ENCODE data around the gene AFTPH. TPM values are rescaled to one million over a fixed set of nuclear protein-coding genes. Genes with fewer than 3 reads are reported as not detected.

Gene AFTPH
- total and polyA plus RNA-seq, 3 donors from 2014 or later, result 38.7 to 56.1 (median 43.9) TPM

DNA sequence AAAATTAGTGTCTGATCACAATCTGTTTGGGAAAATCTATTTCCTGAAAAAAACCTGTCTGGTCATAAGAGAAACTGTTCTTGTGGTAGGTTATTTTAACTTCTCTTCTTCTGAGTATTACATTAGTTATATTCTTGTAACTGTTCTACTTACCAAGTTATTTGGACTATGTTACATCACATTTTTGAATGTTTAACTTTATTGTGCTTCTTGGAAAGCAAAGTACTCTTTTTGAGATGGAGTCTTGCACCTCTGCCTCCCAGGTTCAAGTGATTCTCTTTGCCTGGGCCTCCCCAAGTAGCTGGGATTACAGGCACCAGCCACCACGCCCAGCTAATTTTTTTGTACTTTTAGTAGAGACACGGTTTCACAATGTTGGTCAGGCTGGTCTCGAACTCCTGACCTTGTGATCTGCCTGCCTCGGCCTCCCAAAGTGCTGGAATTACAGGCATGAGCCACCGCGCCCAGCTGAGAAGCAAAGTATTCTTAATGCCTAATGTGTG lies 39.4 kb downstream of the AFTPH start:
- H3K27ac ChIP-seq, result no peak overlapping the region
- TF ChIP-seq, protein P1, sequence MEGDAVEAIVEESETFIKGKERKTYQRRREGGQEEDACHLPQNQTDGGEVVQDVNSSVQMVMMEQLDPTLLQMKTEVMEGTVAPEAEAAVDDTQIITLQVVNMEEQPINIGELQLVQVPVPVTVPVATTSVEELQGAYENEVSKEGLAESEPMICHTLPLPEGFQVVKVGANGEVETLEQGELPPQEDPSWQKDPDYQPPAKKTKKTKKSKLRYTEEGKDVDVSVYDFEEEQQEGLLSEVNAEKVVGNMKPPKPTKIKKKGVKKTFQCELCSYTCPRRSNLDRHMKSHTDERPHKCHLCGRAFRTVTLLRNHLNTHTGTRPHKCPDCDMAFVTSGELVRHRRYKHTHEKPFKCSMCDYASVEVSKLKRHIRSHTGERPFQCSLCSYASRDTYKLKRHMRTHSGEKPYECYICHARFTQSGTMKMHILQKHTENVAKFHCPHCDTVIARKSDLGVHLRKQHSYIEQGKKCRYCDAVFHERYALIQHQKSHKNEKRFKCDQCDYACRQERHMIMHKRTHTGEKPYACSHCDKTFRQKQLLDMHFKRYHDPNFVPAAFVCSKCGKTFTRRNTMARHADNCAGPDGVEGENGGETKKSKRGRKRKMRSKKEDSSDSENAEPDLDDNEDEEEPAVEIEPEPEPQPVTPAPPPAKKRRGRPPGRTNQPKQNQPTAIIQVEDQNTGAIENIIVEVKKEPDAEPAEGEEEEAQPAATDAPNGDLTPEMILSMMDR (IDR thresholded peaks at IDR 0.05), result no peak
- no peak for TF ChIP-seq POLR2A (IDR thresholded peaks at IDR 0.05)
- H3K9me3 ChIP-seq, result no peaks in the 10 kb centered on the region
- H3K4me3 ChIP-seq, result no peak overlapping the region
- H3K4me1 ChIP-seq, result no peaks in the 10 kb centered on the region
- H3K36me3 ChIP-seq (ENCODE audit: low read depth, missing control alignments), result no peaks in the 10 kb centered on the region
- H3K27me3 ChIP-seq, result no peaks in the 10 kb centered on the region
- intact Hi-C loops (cut with DNase I; ENCODE audit: low total_unique reads), result no loop called here
- WGBS, 2 donors, result 92 to 93% methylated on average over 6 of the region's 6 CpGs
- DNase-seq, result no peak

DNA sequence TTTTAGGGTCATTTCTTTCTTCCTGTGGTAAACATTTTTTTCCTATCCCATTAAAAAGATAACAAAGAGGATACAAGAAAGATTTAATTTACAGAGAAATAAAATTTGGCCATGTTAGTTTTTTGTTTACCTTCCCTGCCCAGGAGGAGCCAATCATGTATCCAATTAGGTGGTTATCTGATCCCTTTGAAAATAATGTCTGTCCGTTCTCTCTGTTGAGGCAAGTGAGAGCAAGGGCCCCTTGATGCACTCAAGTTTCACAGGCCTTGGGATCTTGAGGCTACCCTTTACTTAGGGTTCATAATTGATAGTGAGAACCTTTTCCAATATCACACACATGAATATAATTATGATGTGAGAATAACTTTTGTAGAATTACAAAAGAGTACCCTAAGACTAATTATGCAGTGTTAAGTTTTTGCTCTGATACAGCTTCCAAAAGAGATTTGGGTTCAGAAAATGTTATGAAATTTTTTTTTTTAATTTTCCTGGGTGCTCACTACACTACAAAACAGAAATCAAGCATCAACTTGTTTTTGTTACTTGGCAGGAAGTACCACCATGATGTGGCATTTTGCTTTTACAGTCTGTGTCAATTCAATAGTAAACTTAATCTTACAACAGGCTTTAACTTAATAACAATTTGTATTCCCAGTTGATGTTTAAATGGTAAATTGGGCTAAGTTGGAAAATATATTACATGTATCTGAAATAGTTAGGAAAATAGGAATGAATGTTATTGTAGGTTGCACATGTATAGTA lies 42.0 kb downstream of the AFTPH start:
- no peaks in the 10 kb centered on the region for H3K27me3 ChIP-seq
- no peak overlapping the region for H3K27ac ChIP-seq
- no peaks in the 10 kb centered on the region for H3K4me1 ChIP-seq
- no peak overlapping the region for H3K4me3 ChIP-seq
- intact Hi-C loops (cut with DNase I; ENCODE audit: low total_unique reads), result no loop called here
- no peaks in the 10 kb centered on the region for H3K9me3 ChIP-seq
- WGBS, 2 donors, result 59 to 61% methylated on average over 1 of the region's 1 CpG
- TF ChIP-seq POLR2A (IDR thresholded peaks at IDR 0.05), result no peak
- TF ChIP-seq, protein P1 (IDR thresholded peaks at IDR 0.05), result no peak
- DNase-seq, result no peak
- no peaks in the 10 kb centered on the region for H3K36me3 ChIP-seq (ENCODE audit: low read depth, missing control alignments)

DNA sequence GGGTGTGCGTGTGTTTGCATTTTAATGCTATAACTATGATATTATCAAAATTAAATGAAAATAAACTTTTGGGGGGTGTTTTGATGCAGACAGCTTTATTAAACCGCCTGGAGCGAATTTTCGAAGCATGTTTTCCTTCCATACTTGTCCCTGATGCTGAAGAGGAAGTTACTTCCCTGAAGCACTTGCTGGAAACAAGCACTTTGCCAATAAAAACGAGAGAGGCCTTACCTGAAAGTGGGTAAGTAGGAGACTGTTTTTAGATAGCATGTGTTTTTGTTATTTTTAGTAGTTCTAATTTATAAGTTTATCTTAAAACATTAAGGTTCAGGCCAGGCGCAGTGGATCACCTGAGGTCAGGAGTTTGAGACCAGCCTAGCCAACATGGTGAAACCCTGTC lies 43.3 kb downstream of the AFTPH start:
- H3K27me3 ChIP-seq, result no peaks in the 10 kb centered on the region
- 86 to 90% methylated on average over 6 of the region's 6 CpGs for WGBS, 2 donors
- no peak overlapping the region for H3K4me3 ChIP-seq
- H3K4me1 ChIP-seq, result no peaks in the 10 kb centered on the region
- no peak overlapping the region for H3K27ac ChIP-seq
- DNase-seq, result no peak
- TF ChIP-seq, protein P1 (IDR thresholded peaks at IDR 0.05), result no peak
- no peak for TF ChIP-seq POLR2A (IDR thresholded peaks at IDR 0.05)
- H3K9me3 ChIP-seq, result no peaks in the 10 kb centered on the region
- intact Hi-C loops (cut with DNase I; ENCODE audit: low total_unique reads), result no loop called here
- H3K36me3 ChIP-seq (ENCODE audit: low read depth, missing control alignments), result no peaks in the 10 kb centered on the region

DNA sequence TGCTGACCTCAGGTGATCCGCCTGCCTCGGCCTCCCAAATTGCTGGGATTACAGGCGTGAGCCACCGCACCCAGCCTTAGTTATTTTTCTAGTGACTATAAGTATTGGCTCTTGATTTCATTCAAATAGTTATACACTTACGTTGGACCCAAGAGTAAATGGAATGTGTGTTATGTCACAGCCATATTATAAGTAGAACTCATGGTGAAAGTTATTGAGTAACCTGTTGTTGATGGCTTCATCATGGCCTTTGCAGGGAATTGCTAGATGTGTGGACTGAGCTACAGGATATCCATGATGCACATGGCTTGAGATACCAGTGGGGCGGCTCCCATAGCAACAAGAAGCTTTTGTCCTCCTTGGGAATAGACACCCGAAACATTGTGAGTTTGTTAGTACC lies 44.7 kb downstream of the AFTPH start:
- H3K4me3 ChIP-seq, result no peak overlapping the region
- intact Hi-C loops (cut with DNase I; ENCODE audit: low total_unique reads), result no loop called here
- H3K27me3 ChIP-seq, result no peaks in the 10 kb centered on the region
- WGBS, 2 donors, result 94 to 97% methylated on average over 7 of the region's 7 CpGs
- no peaks in the 10 kb centered on the region for H3K9me3 ChIP-seq
- no peaks in the 10 kb centered on the region for H3K4me1 ChIP-seq
- no peaks in the 10 kb centered on the region for H3K36me3 ChIP-seq (ENCODE audit: low read depth, missing control alignments)
- H3K27ac ChIP-seq, result no peak overlapping the region
- no peak for TF ChIP-seq POLR2A (IDR thresholded peaks at IDR 0.05)
- TF ChIP-seq, protein P1 (IDR thresholded peaks at IDR 0.05), result no peak
- DNase-seq, result no peak

DNA sequence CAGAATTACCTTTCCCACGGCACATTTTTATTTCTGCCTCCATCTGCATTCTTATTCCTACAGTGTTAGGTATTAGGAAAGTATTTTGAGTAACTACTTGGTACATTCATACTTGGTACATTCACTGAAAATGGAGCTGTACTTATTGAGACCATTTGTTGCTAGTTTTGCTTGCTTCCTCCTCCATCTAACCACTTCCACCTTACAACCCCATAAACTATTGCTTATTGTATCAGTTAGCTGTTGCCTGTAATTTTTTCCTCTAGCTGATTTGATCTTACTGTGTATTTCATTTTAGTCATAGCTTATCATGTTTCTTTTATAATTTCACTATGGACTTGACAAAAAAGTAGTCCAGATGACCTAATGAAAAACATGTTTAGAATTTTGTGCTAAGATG lies 50.7 kb downstream of the AFTPH start:
- no peak for DNase-seq
- no peaks in the 10 kb centered on the region for H3K27me3 ChIP-seq
- TF ChIP-seq, protein P1 (IDR thresholded peaks at IDR 0.05), result no peak
- no peak for TF ChIP-seq POLR2A (IDR thresholded peaks at IDR 0.05)
- intact Hi-C loops (cut with DNase I; ENCODE audit: low total_unique reads), result no loop called here
- no peaks in the 10 kb centered on the region for H3K36me3 ChIP-seq (ENCODE audit: low read depth, missing control alignments)
- no peaks in the 10 kb centered on the region for H3K9me3 ChIP-seq
- no peak overlapping the region for H3K4me3 ChIP-seq
- 88 to 100% methylated on average over 1 of the region's 1 CpG for WGBS, 2 donors
- no peaks in the 10 kb centered on the region for H3K4me1 ChIP-seq
- no peak overlapping the region for H3K27ac ChIP-seq

All from testis (tissue), 3 donors.